Stimulated activated CD4-positive, alpha-beta T cell treated with anti-CD3 and anti-CD28 coated beads, Interleukin-2, amount 100 ng/mL, for 4 hours (primary cell): ENCODE measurements around the gene PRPF6.

ENCODE experiments used
- DNase-seq: peaks from one replicate; pipeline ENCODE4 v3.0.0-alpha.2; 2020; ENCODE audit warnings: low read depth

PRPF6 gene

GRCh38 chr20:64049060-64049877 is 68.3 kb downstream of the PRPF6 start, which contains the start of gene SOX18:
SOX18 (minus strand) TSS chr20:64049639; CDS start chr20:64049516, 123 bp downstream.
- DNase-seq, result no peak

DNA sequence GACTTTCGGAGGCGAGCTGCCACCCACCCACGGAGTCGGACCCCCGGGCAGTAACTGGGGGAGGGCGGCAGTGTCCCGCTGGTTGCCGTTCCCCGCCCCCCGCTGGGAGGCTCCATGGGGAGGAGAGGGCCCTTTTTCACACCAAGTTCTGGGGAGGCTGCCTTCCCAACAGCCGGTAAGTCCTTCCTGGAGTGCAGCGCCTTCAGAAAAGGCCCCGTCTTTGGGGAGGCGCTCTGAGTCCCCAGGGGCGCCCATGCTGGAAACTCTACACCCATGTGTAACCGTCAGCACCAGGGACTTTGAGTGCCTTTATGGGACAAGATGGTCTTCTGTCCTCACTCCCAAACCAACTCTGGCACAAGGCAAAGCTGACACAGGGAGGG is 68.9 kb downstream of the PRPF6 start:
- no peak for DNase-seq

- DNase-seq, result no peak
Measured at GRCh38 chr20:64050261-64051032, 69.5 kb downstream of the PRPF6 start.

DNA sequence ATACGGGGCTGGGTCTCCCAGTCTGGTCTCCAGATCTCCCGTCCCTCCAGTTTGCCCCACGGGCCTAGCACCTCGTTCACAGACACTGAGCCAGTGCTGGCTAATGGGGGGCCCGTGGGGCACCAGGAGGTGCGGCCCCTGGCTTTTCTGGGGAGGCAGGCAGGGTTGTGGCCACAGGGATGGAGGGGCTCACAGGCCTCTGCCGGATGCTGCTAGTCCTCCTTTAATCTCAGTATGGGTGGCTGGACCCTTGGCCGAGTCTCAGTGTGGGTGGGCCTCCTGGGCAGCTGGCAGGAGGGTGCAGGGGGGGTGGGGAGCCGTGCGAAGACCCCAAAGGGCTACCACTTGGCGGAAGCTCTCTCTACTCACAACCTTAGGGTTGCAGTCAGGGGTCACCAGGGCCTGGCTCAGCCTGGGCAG is 70.1 kb downstream of the PRPF6 start:
- no peak for DNase-seq

DNA sequence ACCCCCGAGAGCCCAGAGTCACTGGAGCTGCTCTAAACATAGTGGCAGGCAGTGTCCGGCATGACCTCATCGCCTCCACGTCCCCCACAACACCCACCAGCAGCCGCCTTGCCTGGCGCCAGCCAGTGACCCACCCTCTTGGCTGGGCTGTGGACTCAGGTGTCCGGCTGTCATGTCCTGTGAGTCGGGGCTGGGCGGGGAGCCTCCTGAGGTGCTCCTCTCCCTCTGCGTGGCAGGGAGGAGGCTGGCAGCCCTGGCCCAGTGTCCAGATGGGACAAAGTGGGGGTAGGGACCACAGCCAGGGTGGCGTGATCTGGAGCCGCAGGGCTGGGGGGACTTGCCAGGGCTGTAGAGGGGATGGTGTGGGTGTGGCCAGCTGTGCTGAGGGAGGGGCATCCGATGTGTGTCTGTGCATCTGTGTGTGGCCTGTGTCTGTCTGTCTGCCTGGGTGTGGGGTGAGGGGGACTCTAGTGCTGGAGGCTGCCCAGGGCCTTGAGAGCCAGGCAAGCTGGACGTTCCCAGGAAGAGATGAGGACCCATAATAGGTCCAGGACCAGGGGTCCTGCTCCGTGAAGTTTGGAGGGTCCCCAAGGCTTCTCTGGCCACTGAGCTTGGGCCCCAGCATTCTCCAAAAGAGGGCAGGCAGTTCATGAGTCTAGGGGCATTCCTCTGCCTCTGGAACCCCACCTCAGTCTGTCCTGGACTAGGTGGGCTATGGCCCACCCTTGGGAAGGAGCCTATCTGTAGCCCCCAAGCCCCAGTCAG is 70.8 kb downstream of the PRPF6 start:
- DNase-seq, result no peak

GRCh38 chr20:64052326-64052722 is 71.4 kb downstream of the PRPF6 start:
- DNase-seq, result no peak

DNA sequence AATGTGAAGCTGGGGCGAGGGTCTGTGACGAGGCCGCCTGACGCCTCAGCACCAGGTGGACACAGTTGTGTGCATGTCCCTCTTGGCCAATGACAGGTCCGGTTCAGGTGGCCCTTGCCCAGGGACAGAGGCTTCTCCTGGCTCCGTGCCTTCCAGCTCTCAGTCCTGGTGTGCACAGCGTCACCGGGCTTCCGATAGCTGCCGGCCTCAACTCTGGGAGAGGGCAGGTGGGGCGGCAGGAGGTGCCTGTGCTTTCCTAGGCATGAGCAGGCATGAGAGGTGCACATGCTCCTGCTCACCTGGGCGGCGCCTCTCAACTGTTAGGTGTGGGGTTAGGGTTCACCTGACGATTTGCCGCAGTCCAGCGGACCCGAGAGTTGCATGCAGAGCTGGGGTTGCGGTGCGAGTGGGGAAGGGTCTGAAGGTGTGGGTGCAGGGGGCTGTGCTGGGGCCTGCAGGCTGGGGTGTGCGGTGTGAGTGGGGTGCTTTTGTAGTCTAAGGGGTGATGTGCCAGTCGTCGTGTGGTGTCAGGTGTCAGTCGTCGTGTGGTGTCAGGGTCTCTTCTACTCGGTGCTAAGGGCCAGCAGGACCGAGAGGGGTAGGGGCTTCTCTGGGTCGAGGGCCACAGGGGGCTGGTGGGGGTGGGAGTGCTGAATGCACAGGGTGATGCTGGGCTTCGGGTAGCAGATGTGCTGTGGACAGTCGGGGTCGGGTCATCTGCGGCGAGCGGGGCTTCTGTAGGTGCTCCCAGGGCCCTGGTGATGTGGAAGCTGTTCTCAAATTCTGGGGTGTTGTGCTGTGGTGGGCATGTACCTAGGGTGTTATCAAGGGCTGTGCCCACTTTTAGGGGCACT is 72.3 kb downstream of the PRPF6 start:
- DNase-seq, result no peak

DNA sequence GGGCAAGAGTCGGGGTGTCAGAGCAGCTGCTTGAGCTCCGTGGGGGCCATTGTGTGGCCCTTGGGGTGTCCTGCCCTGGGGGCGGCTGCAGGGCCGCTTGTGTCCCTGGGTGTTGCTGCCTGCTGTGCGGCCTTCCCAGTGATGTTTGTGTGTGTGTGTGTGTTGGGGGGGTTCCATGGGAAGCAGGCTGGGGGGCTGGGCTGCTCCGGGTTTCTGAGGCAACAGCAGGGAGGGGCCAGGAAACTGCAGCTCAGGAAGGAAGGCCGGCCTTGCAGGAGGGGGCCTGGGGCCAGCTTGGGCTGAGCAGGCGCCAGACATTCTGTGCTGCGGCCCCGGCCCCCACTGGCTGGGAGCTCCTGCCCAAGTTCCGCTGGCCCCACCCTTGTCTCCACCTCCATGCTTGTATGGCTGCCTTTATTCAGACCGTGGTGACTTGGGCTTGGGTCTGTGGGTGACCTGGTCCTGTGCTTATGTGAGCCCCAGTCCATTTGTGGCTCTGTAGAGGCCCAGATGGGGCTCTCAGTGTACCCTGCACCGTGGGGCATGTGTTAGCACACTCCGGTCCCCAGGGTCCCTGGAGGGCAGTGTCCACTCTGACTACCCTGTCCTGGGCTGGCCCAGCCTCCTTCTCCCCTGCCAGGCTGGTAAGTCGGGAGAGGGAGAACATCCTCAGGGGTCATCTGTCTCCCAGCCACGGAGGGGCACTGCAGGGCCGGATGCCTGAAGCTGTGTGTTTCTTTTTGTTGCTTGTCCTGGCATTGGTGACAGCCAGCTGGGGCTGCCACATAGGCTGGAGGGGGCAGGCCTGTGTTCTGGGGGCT is 73.1 kb downstream of the PRPF6 start:
- no peak for DNase-seq

DNA sequence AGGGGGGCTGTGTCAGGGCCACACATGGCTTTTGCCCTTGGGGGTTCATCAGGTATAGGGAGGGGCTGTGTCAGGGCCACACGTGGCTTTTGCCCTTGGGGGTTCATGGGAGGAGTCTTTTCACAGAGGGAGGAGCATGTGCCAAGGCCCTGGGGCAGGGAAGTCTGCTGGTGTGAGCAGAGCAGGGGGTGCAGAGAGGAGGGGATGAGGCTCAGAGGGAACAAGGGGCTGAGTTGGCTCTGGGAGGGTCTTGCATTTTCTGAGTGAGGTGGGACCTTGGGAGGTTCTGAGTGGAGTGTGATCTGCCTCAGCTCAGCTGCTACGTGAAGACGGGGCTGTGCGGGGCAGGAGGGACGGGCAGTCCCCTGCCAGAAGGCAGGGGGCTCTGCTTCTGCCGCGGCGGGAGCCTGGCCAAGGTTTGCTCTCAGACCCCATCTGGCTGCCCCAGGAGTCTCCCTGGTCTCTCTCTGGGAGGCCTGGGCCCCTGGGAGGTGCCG is 74.5 kb downstream of the PRPF6 start:
- DNase-seq, result no peak

DNA sequence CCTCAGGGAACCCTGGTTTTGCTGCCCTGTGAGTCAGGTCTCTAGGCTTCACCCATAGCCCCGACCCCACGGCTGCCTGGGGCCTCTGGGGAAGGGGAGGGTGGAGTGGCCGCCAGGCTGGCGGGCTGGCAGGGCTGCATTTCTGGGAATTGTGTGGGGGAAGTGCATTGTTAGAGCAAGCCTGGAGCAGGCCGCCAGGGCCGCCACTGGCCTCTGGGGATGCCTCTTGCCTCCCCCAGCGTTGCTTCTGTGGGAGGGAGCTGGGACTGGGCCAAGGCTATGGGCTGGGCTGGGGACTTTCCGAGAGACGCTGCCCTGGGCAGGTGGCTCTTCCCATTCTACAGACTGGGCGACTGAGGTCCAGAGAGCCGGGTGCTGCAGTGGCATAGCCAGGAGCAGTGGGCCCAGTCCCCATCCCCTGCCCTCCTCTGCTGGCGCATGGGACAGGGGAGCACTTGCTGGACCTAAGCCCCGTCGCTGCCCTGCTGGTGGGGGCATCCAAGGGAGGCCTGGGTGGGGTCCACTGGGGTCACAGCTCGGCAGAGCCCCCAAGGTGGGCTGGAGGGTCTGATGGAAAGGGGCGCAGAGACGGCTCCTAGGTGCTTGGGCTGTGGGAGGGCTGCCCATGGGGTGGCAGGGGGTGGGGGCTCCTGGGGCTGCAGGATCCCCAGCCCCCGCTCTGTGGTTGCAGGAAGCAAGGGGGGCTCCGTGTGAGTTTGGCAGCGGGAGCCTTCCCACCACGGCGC is 75.1 kb downstream of the PRPF6 start:
- DNase-seq, result no peak

- no peak for DNase-seq
Measured at GRCh38 chr20:64056639-64056888, 75.6 kb downstream of the PRPF6 start.

GRCh38 chr20:64056889-64057627 is 76.1 kb downstream of the PRPF6 start:
- no peak for DNase-seq

- DNase-seq, result peak; percentile 73
Measured at GRCh38 chr20:64057628-64058498, 76.9 kb downstream of the PRPF6 start.

GRCh38 chr20:64058536-64058935 is 77.6 kb downstream of the PRPF6 start:
- DNase-seq, result no peak

DNA sequence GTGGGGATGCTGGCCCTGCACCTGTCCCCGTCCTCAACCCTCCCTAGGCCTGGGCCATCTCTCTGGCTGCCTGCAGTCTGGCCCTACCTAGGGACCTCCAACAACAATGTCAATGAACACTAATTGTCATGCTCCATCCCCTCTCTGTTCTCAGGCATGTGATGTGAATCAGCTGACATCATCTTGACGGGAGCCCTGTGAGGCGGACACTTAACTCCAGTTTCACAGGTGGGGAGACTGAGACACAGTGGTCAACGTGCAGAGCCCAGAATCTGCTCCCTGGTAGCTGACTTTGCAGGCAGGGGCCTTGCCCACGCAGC is 81.3 kb downstream of the PRPF6 start:
- no peak for DNase-seq

DNA sequence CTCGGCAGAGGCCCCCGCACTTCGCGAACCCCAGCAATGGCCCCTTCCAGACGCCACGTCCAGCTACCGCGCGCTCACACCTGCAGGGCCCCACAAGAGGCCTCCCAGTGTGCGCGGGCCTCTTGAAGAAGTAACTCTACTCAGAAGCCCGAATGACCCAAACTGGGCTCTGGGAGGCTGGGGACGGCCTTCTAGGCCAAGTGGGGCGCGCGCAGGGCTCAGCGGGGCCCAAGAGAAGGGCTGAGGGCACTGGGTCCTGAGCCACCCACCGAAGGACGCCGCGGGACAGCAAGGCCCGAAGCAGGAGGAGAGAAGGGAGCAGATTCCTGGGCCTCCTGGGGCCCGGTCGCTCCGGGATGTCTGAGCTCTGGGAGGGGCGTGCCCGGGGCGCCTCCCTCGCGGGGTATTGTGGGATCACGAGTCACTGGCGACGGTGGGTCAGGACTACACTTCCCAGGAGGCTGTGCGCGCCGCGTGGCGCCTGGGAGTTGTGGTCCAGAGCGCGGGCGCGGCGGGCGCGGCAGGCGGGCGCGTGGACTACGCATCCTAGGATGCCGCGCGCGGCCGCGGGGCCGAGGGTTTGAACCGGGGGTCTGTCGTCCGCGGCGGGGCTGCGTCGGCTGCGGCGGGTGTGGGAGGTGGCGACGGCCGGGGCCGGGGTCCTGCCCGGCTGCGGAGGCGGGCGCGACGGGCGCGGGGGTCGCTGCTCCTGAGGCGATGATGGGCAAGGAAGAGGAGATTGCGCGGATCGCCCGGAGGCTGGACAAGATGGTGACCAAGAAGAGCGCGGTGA is 81.9 kb downstream of the PRPF6 start, which contains the start of gene TCEA2:
TSS of gene TCEA2 (plus strand) at position 603 of the 793 bp plus-strand sequence. CDS start at position 718, 115 bp downstream.
- DNase-seq, result peak; percentile 93

DNA sequence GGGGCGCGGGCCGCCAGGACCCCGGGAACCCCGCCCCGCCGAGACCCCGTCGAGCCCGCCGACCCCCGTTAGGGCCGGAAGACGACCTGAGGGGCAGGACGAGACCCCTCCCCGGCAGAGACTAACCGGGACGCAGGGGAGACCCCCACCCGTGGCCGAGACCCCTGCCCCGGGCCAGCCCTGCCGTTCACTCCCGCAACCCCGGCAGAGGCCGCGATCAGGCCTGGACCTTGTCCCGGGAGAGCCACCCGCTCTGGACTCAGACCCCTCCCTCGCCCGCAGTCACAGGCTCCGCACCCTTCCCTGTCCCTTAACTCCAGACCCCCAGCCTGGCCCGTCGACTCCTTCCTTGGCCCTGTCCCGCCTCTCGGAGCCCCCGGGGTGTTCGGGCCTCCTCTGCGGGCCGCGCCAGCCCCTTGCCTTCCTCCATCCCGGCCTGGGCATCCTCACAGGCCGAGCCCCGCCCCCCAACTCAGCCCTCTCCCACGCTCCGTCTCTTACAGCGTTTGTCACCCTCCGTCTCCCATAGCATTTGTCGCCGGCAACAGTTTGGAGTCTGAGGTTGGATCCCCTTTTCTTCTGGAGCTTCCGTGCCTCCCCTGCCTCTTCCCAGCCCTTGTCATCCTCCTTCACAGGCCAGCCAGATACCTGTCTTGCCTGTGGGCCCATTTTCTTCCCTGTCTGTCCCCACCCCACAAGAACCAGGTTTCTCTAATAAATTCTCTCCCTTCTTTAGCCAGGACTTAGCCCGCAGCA is 82.6 kb downstream of the PRPF6 start:
- no peak for DNase-seq
